GM12865 (cell line): ENCODE data around the gene PPP1R12C.

ENCODE experiments used
- DNase-seq: peaks from one replicate; pipeline ENCODE4 v3.0.0; 2010; ENCODE audit warnings: low read depth
- H3K4me3 ChIP-seq: 2 replicates; pipeline ENCODE4 v1.5.1; 2011; ENCODE audit warnings: mild to moderate bottlenecking, low read depth, low read length, control low read depth
- CTCF ChIP-seq: IDR thresholded peaks from 2 replicates; pipeline ENCODE4 v1.5.1; 2011; ENCODE audit warnings: low read length, control low read depth, low read depth, inconsistent platforms; ENCODE audit not compliant: insufficient read depth; ENCODE audit errors: missing control alignments

The PPP1R12C gene

GRCh38 chr19:55058781-55059610, 58.4 kb downstream of the PPP1R12C start:
- no peak overlapping the region for H3K4me3 ChIP-seq
- TF ChIP-seq CTCF, result no peak
- peak; percentile 23 for DNase-seq

- no peak for TF ChIP-seq CTCF
- no peak for DNase-seq
- no peak overlapping the region for H3K4me3 ChIP-seq
These were observed 60.6 kb downstream of the PPP1R12C start for GRCh38 chr19:55056827-55057226.

DNA sequence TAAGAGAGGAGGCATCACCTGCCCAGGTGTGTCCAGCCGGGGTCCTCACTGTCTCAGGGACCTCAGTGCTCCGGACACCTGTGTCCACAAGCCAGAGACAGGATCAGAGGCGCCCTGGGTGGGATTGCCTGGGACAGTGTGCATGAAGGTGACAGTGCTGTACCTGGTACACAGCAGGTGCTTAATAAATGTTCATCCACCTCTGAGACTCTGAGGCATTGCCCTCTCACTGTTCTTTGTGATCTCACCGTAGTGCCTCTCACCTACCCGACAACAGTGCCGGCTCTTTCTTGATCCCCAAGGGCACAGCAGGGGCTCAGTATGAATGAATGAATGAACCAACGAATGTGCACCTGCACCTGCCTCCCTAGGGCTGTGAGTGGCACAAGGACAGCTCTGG, 63.7 kb downstream of the PPP1R12C start:
- TF ChIP-seq CTCF, result no peak
- DNase-seq, result no peak
- H3K4me3 ChIP-seq, result no peak overlapping the region

DNA sequence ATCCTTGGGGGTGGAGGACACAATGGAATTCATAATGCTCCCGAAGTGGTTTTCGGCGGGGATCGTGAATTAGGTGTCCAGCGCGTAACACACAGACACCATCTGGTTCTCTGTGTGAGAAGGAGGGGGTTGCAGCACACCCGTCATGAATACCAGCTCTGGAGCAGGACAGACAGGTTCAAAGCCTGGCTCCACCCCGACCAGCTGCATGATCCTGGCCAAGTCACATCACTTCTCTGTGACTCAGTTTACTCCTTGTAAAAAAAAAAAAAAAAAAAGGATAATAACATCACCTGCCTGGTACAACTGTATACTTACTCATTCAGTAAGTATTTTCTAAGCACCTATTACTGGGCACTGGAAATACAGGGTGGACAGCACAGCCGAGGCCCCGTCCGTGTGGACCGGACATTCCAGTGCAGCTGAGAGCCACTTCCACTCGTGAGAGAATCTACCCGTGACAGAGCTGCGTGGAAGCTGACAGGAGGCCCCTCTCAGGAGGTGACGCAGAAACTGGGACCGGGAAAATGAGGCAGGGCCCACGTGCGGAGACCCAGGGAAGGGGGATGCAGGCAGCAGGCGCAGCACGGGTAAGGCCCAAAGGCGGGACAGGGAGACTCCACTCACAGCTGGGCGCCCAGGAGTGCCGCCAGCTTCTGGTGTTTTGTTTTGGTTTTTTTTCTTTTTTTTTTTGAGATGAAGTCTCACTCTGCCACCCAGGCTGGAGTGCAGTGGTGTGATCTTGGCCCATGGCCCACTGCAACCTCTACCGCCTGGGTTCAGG, 66.5 kb downstream of the PPP1R12C start:
- TF ChIP-seq CTCF, result no peak
- H3K4me3 ChIP-seq, result no peak overlapping the region
- DNase-seq, result no peak

DNA sequence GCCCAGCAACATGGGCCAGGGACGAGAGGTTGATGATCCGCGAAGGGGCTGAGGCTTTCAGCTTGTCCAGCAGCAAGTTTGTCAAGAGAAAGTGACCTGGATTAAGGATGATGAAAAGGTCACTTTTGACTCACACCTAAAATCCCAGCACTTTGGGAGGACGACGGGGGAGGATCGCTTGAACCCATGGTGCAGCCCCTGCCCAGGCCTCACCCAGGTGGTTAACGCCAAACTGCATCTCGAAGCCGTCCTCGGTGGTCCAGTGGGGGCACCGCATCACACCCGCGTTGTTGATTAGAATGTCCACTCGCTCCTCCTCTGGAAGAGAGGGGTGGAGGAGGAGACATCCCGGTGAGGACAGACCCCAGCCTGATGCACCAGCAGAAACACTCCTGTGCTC, 69.0 kb downstream of the PPP1R12C start:
- DNase-seq, result no peak
- no peak for TF ChIP-seq CTCF
- H3K4me3 ChIP-seq, result no peak overlapping the region

DNA sequence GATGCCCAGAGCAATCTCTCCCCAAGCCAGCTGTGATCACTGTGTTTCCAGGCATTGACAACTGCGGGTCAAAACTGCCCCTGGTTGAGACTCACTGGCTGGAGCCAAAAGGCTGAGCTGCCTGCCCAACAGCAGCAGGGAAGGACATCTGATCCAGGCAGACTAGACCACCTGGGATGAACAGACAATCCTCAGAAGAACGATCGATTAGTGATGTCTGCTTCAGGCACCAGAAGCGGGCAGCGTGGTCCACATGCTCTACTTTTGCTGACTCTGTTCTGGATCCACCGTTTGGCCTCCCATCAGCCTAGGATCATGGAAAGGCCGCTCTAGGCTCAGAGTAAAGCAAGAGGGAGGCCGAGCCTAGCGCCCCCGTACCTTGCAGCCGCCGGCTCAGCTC, 69.5 kb downstream of the PPP1R12C start:
- DNase-seq, result no peak
- H3K4me3 ChIP-seq, result no peak overlapping the region
- no peak for TF ChIP-seq CTCF
